Parathyroid adenoma (tissue), 2 donors: ENCODE results near the gene DSCAM.

Experiments used
- H2AFZ ChIP-seq: fragments of 300-600 bp; sonication (generic); one replicate; pipeline ENCODE4 v1.7.0; 2017; ENCODE audit warnings: antibody characterized with exemption, mild to moderate bottlenecking
- H3K27ac ChIP-seq: fragments of 300-600 bp; sonication (generic); one replicate; pipeline ENCODE4 v1.7.0; 2017
- H3K27me3 ChIP-seq: fragments of 300-600 bp; sonication (generic); one replicate; pipeline ENCODE4 v1.7.0; 2017; ENCODE audit warnings: low read length; ENCODE audit not compliant: control insufficient read depth, insufficient read depth
- H3K36me3 ChIP-seq: fragments of 300-600 bp; sonication (generic); one replicate; pipeline ENCODE4 v1.7.0; 2017; ENCODE audit warnings: low read length; ENCODE audit not compliant: control insufficient read depth, insufficient read depth
- H3K4me1 ChIP-seq: fragments of 300-600 bp; sonication (generic); one replicate; pipeline ENCODE4 v1.7.0; 2017; ENCODE audit warnings: control low read depth
- H3K4me2 ChIP-seq: fragments of 300-600 bp; sonication (generic); one replicate; pipeline ENCODE4 v1.7.0; 2017; ENCODE audit warnings: low read length
- H3K4me3 ChIP-seq: fragments of 300-600 bp; sonication (generic); one replicate; pipeline ENCODE4 v1.7.0; 2017; ENCODE audit warnings: low read depth, low read length
- H3K79me2 ChIP-seq: fragments of 300-600 bp; sonication (generic); one replicate; pipeline ENCODE4 v1.7.0; 2017; ENCODE audit warnings: control low read depth
- H3K9ac ChIP-seq: fragments of 300-600 bp; sonication (generic); one replicate; pipeline ENCODE4 v1.7.0; 2017; ENCODE audit warnings: mild to moderate bottlenecking
- H3K9me3 ChIP-seq: fragments of 300-600 bp; sonication (generic); one replicate; pipeline ENCODE4 v1.7.0; 2017; ENCODE audit warnings: low read length; ENCODE audit not compliant: control insufficient read depth
- CTCF ChIP-seq: fragments of 300-600 bp; sonication (generic); IDR thresholded peaks from one replicate; pipeline ENCODE4 v1.7.0; 2017; ENCODE audit warnings: antibody characterized with exemption, mild to moderate bottlenecking
- donor health status: primary hyperparathyroidism.

DSCAM gene

GRCh38 chr21:39976800-39977199 lies 870.2 kb downstream of the DSCAM start:
- TF ChIP-seq CTCF: no peak

GRCh38 chr21:39972976-39973770 lies 873.8 kb downstream of the DSCAM start:
- H3K4me3 ChIP-seq: no peak overlapping the region
- no peaks in the 10 kb centered on the region for H3K27me3 ChIP-seq
- no peaks in the 10 kb centered on the region for H3K9me3 ChIP-seq
- no peak overlapping the region for H3K27ac ChIP-seq
- H3K9ac ChIP-seq: no peak overlapping the region
- no peaks in the 10 kb centered on the region for H3K4me1 ChIP-seq
- no peaks in the 10 kb centered on the region for H3K79me2 ChIP-seq
- no peak overlapping the region for H3K4me2 ChIP-seq
- H2AFZ ChIP-seq: no peak overlapping the region
- no peak for TF ChIP-seq CTCF
- H3K36me3 ChIP-seq: no peaks in the 10 kb centered on the region

More at GRCh38 chr21:39976800-39977199, 870.2 kb downstream of the DSCAM start:
- Histone ChIP-seq H2AFZ (no peak overlapping the region), H3K9ac (no peak overlapping the region), H3K27me3 (no peaks in the 10 kb centered on the region), H3K79me2 (no peaks in the 10 kb centered on the region), H3K4me3 (no peak overlapping the region), H3K4me2 (no peak overlapping the region), H3K36me3 (no peaks in the 10 kb centered on the region), H3K27ac (no peak overlapping the region), H3K4me1 (no peaks in the 10 kb centered on the region), H3K9me3 (no peaks in the 10 kb centered on the region)

DNA sequence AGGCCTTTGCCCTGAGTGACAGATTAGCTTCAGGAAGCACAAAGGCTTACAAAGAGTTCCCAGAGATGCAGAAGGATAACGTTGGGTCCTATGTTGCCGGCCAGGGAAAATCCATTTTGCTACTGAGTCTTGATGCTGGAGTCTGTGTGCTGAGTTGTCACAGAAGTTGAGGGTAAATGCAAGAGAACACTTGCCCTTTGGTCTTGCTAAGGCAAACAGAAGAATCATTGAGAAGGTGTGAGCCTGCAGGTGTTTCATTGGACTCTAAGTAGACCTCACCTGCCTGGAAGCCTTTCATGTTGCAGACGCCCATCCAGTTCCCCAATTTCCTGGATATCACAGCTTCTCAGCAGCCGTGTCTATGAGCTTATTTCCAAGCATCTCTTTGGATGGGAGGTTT lies 874.5 kb downstream of the DSCAM start:
- Histone ChIP-seq H3K27me3 (no peaks in the 10 kb centered on the region), H3K36me3 (no peaks in the 10 kb centered on the region), H3K9ac (no peak overlapping the region), H3K9me3 (no peaks in the 10 kb centered on the region), H3K4me2 (no peak overlapping the region), H3K4me3 (no peak overlapping the region), H3K4me1 (no peaks in the 10 kb centered on the region), H2AFZ (no peak overlapping the region), H3K27ac (no peak overlapping the region), H3K79me2 (no peaks in the 10 kb centered on the region)
- TF ChIP-seq CTCF: no peak

DNA sequence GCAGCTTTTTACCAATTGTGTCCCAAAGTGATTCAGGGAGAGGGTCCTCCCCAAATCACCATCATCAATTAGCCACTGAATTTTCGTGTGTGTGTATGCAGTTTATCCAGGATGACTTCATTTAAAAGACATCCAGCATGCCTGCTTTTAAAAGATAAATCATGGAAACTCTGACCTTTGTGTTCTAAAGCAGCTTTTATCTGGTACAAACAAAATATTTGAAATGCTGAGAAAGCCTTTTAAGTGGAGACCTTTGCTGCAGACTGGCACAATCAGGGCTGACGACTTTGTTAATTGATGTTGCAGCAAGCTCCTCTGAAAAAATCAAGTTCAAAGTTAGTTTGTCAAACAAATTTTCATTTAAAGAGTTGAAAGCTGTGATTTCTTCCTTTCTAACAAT lies 875.0 kb downstream of the DSCAM start:
- Histone ChIP-seq H3K36me3 (no peaks in the 10 kb centered on the region), H3K27ac (no peak overlapping the region), H2AFZ (no peak overlapping the region), H3K9ac (no peak overlapping the region), H3K4me1 (no peaks in the 10 kb centered on the region), H3K9me3 (no peaks in the 10 kb centered on the region), H3K4me2 (no peak overlapping the region), H3K27me3 (no peaks in the 10 kb centered on the region), H3K4me3 (no peak overlapping the region), H3K79me2 (no peaks in the 10 kb centered on the region)
- TF ChIP-seq CTCF: no peak
